Left renal pelvis (tissue), 4 donors: ENCODE results near the gene LCN6. TPM values are rescaled to one million over a fixed set of nuclear protein-coding genes. Genes with fewer than 3 reads are reported as not detected.
"Not testable (repeated sequence)": the region's sequence is repeated elsewhere in the genome, so short reads cannot be mapped to it uniquely, and the experiment has no call there.

Experiments
- DNase-seq, 4 donors: peaks; one replicate each; pipeline ENCODE4 v3.0.0-alpha.2; 2013; ENCODE audit warnings: low read depth in 4 of 4, low spot score in 3 of 4
- polyA plus RNA-seq, 4 donors: library from polyadenylated mRNA; unstranded; fragments of 120-200 nt; gene quantifications; one replicate each; pipeline ENCODE4 v1.2.1, GENCODE V29; 2013; ENCODE audit not compliant: insufficient read length in 4 of 4

The LCN6 gene
- not detected for polyA plus RNA-seq

GRCh38 chr9:136748201-136748600, at the start of gene LCN6:
LCN6 (minus strand) TSS chr9:136748525; CDS start chr9:136748483, 42 bp downstream.
- no peak for DNase-seq

- DNase-seq = not testable (repeated sequence)
These were observed 48.5 kb upstream of the LCN6 start for GRCh38 chr9:136796775-136797347.

- no peak for DNase-seq
These were observed 48.0 kb upstream of the LCN6 start, which contains the start of gene CCDC183 for GRCh38 chr9:136796238-136796774. CCDC183 (plus strand) TSS chr9:136796338; CDS start chr9:136796398, 60 bp downstream.

- no peak for DNase-seq
These were observed 46.6 kb upstream of the LCN6 start for GRCh38 chr9:136795000-136795348.

- DNase-seq = no peak
These were observed 46.1 kb upstream of the LCN6 start for GRCh38 chr9:136794281-136794999.

- DNase-seq = no peak
These were observed 45.0 kb upstream of the LCN6 start for GRCh38 chr9:136793086-136793946.

- DNase-seq = no peak
These were observed 44.2 kb upstream of the LCN6 start for GRCh38 chr9:136792321-136793085.

GRCh38 chr9:136791516-136792276, 43.4 kb upstream of the LCN6 start:
- DNase-seq = no peak

- peak; percentile 94 to 98 (median 97) for DNase-seq
These were observed 42.6 kb upstream of the LCN6 start, which contains the start of gene TMEM141 for GRCh38 chr9:136790640-136791515. TMEM141 (plus strand) TSS chr9:136791344; CDS start chr9:136791371, 27 bp downstream.

- no peak for DNase-seq
These were observed 41.2 kb upstream of the LCN6 start for GRCh38 chr9:136789523-136789937.

GRCh38 chr9:136788644-136789522, 40.6 kb upstream of the LCN6 start:
- not testable (repeated sequence) for DNase-seq

GRCh38 chr9:136787690-136788400, 39.5 kb upstream of the LCN6 start:
- DNase-seq = no peak

GRCh38 chr9:136786983-136787382, 38.7 kb upstream of the LCN6 start:
- not testable (repeated sequence) for DNase-seq

- DNase-seq = no peak
These were observed 38.1 kb upstream of the LCN6 start for GRCh38 chr9:136786451-136786850.

- DNase-seq = not testable (repeated sequence)
These were observed 37.4 kb upstream of the LCN6 start for GRCh38 chr9:136785565-136786355.

GRCh38 chr9:136784997-136785361, 36.7 kb upstream of the LCN6 start:
- DNase-seq = no peak
